Left lung (tissue), 10 donors: ENCODE data around the gene GPR27. TPM values are rescaled to one million over a fixed set of nuclear protein-coding genes. Genes with fewer than 3 reads are reported as not detected.

Source experiments
- ATAC-seq: fragments of 200-7000 bp; cut with Tn5 transposase; one replicate; pipeline ENCODE4 v1.9.1; 2020; ENCODE audit warnings: moderate library complexity
- DNase-seq, 4 donors: peaks; one replicate each; pipeline ENCODE4 v3.0.0-alpha.2; 2013 to 2020
- H3K27ac ChIP-seq, 2 donors: fragments of 200-600 bp; sonication (generic) in 1 of 2; one replicate each; pipeline versions ENCODE4 v1.5.0 to v1.8.0; 2020 to 2021
- H3K27me3 ChIP-seq, 2 donors: fragments of 200-600 bp; sonication (generic) in 1 of 2; one replicate each; pipeline versions ENCODE4 v1.5.0 to v1.8.0; 2020 to 2021
- H3K36me3 ChIP-seq, 2 donors: fragments of 200-600 bp; sonication (generic) in 1 of 2; one replicate each; pipeline versions ENCODE4 v1.5.0 to v1.8.0; 2020 to 2021
- H3K4me1 ChIP-seq, 2 donors: fragments of 200-600 bp; one replicate each; pipeline ENCODE4 v1.8.0; 2021
- H3K4me3 ChIP-seq, 2 donors: fragments of 200-600 bp; sonication (generic) in 1 of 2; one replicate each; pipeline versions ENCODE4 v1.5.0 to v1.8.0; 2020 to 2021; ENCODE audit warnings: mild to moderate bottlenecking in 1 of 2
- H3K9me3 ChIP-seq, 2 donors: fragments of 200-600 bp; sonication (generic) in 1 of 2; one replicate each; pipeline versions ENCODE4 v1.5.0 to v1.8.0; 2020 to 2021
- CTCF ChIP-seq, 2 donors: fragments of 200-600 bp; sonication (generic) in 1 of 2; IDR thresholded peaks; one replicate each; pipeline versions ENCODE4 v1.5.0 to v1.8.0; 2021; ENCODE audit warnings: antibody characterized with exemption in 2 of 2
- intact Hi-C, 2 donors: fragments of 100-400 bp; cut with DNase I; formaldehyde crosslinking; loops; one replicate each; pipeline versions ENCODE4 v1.11.2 to v1.14.2; 2022
- polyA plus RNA-seq, 6 donors: library from polyadenylated mRNA; unstranded; fragments of 120-200 nt; gene quantifications; one replicate each; pipeline ENCODE4 v1.2.1, GENCODE V29; 2013; ENCODE audit not compliant: insufficient read length in 6 of 6
- total RNA-seq, 2 donors: library from RNA; stranded (reverse); fragmentation: NEBNext Ultra II Directional; extraction: Animal tissue kit (Norgen Biotek cat#: 25700); gene quantifications; one replicate each; pipeline ENCODE4 v1.2.1, GENCODE V29; 2021
- donor health status: DM: no; HTN: yes; CAD: no.
- donor health status: DM: no; HTN: no; CAD: no.

Gene GPR27
- total and polyA plus RNA-seq, 8 donors = 2.1 to 3.9 (median 2.9) TPM

- H3K9me3 ChIP-seq = no peaks in the 10 kb centered on the region
- H3K4me1 ChIP-seq = peaks cover 0 to 25% of the 10 kb centered on the region in 2 donors
- no peak for TF ChIP-seq CTCF (IDR thresholded peaks at IDR 0.05)
- H3K36me3 ChIP-seq = no peaks in the 10 kb centered on the region
- H3K4me3 ChIP-seq = no peak overlapping the region
- H3K27ac ChIP-seq = no peak overlapping the region
- intact Hi-C loops = no loop called here
- ATAC-seq (no peak), DNase-seq (no peak)
- peaks cover 26 to 57% of the 10 kb centered on the region in 2 donors for H3K27me3 ChIP-seq
These were observed 22.9 kb downstream of the GPR27 start for GRCh38 chr3:71776538-71776937.

- no peaks in the 10 kb centered on the region for H3K9me3 ChIP-seq
- peak overlapping the region in 1 of 2 donors; percentile 89 for H3K27ac ChIP-seq
- DNase-seq = no peak
- H3K4me1 ChIP-seq = peaks cover 0 to 25% of the 10 kb centered on the region in 2 donors
- no peak overlapping the region for H3K4me3 ChIP-seq
- ATAC-seq = no peak
- no peak for TF ChIP-seq CTCF (IDR thresholded peaks at IDR 0.05)
- peaks cover 44 to 71% of the 10 kb centered on the region in 2 donors for H3K27me3 ChIP-seq
- no peaks in the 10 kb centered on the region for H3K36me3 ChIP-seq
- intact Hi-C loops = no loop called here
These were observed 24.7 kb downstream of the GPR27 start for GRCh38 chr3:71778353-71778752.

GRCh38 chr3:71779674-71780377 is 26.2 kb downstream of the GPR27 start:
- DNase-seq = no peak
- H3K4me3 ChIP-seq = peak overlapping the region in 1 of 2 donors; percentile 4
- peaks cover 6 to 28% of the 10 kb centered on the region in 2 donors for H3K4me1 ChIP-seq
- ATAC-seq = no peak
- no peaks in the 10 kb centered on the region for H3K36me3 ChIP-seq
- peak overlapping the region in 1 of 2 donors; percentile 89 for H3K27ac ChIP-seq
- no peak for TF ChIP-seq CTCF (IDR thresholded peaks at IDR 0.05)
- no peaks in the 10 kb centered on the region for H3K9me3 ChIP-seq
- H3K27me3 ChIP-seq = peaks cover 59 to 86% of the 10 kb centered on the region in 2 donors
- intact Hi-C loops = no loop called here

- no peaks in the 10 kb centered on the region for H3K36me3 ChIP-seq
- H3K27ac ChIP-seq = peak overlapping the region in 1 of 2 donors; percentile 89
- intact Hi-C loops = no loop called here
- peaks cover 65 to 92% of the 10 kb centered on the region in 2 donors for H3K27me3 ChIP-seq
- peaks cover 9 to 31% of the 10 kb centered on the region in 2 donors for H3K4me1 ChIP-seq
- peak overlapping the region in 1 of 2 donors; percentile 4 for H3K4me3 ChIP-seq
- ATAC-seq (no peak), DNase-seq (no peak)
- no peaks in the 10 kb centered on the region for H3K9me3 ChIP-seq
- no peak for TF ChIP-seq CTCF (IDR thresholded peaks at IDR 0.05)
These were observed 26.8 kb downstream of the GPR27 start for GRCh38 chr3:71780430-71780829.

GRCh38 chr3:71783152-71783551 is 29.5 kb downstream of the GPR27 start:
- Histone ChIP-seq H3K4me1 (peaks cover 10 to 42% of the 10 kb centered on the region in 2 donors), H3K4me3 (peak overlapping the region in 1 of 2 donors; percentile 54), H3K9me3 (no peaks in the 10 kb centered on the region), H3K27ac (peak overlapping the region in 1 of 2 donors; percentile 89), H3K36me3 (no peaks in the 10 kb centered on the region), H3K27me3 (peaks cover 67 to 98% of the 10 kb centered on the region in 2 donors)
- intact Hi-C loops = no loop called here
- no peak for DNase-seq
- TF ChIP-seq CTCF (IDR thresholded peaks at IDR 0.05) = no peak
- no peak for ATAC-seq
